ENCODE data around the gene NMRAL1.

The NMRAL1 gene

DNA sequence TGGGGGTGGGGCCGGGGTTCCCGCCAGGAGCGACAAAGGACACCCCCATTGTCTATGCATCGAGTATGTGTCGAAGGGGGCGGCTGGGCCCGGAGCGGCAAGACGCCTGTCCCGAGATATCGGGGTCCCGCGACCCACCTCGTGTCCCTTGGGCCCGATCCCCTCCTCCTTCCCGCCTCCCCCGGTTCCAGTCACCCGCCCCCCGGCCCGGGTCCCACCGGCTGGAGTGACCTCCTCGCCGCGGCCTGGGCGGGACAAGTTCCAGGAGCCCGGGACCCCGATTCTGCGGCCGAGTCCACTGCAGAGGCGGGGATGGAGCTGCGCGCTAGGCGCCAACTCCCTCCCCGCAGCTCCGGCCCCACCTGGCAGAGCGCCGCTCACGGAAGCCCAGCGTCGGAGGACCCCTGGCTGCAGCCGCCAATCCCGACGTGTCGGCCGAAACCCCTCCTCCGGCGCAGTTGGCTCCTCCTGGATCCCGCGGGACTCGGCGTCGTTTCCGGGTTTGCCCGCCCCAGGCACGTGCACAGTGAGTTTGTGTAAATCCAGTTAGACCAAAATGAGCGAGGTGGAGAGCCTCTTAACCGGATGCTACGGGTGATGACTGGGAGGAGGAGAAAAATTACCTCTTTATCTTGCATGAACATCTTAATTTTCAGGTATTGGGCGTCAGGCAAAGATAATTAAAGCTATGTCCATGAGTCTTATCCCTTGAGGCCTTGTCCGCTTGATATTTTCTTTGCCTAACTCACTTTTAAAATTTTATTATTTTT is at the start of gene NMRAL1:
Gene NMRAL1, minus strand, starts transcription at position 434 of the 770 bp plus-strand sequence. CDS start 493 bp downstream, outside the sequence.
- DNase-seq = peak; percentile 59

DNA sequence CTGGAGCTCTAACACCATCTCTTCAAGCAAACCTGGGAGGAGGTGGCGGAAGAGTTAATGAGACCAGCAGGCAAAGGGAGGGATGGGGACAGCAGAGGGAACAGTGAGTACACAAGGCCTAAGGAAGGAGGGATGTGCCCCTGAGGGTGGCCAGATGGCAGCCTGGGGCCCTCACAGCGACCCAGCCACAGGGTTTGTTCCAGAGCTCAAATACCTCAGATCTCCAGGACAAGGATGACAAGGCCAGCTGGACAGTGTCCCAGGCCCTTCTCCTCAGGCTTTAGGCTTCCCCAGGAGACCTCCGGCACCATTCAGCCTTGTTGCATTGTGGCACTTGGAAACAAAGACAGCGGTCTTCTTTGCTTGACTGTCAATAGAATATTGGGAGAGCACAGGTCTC is 49.3 kb upstream of the NMRAL1 start:
- no peak for DNase-seq

DNA sequence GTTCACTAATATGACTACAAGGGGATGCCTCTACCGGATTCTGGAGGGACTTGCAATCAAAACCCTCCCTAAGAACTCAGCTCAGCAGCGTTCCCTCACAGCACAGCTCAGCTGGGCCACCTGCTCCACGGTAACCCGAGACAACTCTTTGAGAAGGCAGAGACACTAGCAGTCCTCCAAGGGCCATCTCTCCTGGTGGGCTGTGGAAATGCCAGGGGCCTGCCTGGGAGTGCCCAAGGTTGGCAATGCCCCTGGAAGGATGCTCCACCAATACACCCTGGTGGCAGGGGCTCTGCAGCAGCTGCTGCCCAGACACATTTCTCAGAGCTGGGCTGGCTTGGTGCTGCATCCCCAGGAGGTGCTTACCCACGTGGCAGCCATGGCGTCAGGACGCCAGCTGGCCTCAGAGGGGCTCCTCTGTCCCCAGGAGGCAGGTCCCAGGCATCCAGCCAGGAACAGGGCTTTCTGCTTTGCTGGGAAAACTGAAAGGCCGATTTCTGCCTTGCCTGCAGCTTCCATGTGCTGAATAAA is 47.7 kb upstream of the NMRAL1 start:
- DNase-seq = no peak

DNA sequence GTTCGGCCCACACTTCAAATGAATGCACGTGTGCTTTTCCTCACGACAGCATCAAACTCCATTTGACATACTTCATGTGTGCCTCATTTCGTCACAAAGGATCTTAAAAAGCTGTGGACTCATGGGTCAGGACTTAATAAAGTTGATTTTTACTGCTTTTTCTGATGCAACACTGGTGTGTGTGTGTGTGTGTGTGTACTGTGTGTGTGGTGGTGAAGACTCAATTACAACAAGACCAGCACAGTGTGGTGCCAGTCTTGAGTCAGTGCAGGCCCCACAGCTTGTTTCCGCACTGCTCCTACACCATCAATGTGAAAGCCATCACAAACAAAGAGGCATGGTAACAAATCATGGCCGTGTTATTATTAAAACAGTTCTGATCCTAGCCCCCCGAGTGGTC is 46.5 kb upstream of the NMRAL1 start:
- DNase-seq = no peak

DNA sequence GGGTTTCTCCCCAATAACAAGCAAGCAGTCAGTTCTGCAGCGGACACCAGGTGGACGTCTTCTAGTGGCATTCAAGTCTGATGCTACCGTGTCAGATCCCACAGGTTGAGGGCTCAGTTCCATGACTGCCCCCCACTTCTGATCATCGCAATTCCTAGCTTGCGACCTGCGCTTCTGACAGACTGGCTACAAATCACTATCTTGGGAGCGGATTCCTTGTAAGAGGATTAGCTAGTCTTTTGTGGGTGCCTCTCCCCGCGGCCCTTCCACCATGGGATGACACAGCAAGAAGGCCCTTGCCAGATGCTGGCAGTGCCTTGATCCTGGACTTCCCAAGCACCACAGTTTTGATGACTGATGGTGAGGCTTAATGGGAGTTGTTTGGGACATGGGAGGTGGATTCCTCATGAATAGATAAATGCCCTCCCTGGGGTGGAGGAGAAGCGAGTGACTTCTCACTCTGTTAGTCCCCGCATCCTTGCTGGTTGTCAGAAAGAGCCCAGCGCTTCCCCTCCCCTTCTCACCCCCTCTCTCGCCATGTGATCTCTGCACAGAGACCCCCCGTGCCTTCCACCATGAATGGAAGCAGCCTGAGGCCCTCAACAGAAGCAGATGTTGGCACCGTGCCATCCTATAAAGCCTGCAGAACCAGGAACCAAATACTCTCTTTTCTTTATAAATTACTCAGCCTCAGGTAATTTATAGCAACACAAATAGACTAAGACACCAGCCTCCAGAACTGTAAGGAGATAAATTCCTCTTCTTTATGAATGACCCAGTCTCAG is 45.0 kb upstream of the NMRAL1 start:
- DNase-seq = no peak

DNA sequence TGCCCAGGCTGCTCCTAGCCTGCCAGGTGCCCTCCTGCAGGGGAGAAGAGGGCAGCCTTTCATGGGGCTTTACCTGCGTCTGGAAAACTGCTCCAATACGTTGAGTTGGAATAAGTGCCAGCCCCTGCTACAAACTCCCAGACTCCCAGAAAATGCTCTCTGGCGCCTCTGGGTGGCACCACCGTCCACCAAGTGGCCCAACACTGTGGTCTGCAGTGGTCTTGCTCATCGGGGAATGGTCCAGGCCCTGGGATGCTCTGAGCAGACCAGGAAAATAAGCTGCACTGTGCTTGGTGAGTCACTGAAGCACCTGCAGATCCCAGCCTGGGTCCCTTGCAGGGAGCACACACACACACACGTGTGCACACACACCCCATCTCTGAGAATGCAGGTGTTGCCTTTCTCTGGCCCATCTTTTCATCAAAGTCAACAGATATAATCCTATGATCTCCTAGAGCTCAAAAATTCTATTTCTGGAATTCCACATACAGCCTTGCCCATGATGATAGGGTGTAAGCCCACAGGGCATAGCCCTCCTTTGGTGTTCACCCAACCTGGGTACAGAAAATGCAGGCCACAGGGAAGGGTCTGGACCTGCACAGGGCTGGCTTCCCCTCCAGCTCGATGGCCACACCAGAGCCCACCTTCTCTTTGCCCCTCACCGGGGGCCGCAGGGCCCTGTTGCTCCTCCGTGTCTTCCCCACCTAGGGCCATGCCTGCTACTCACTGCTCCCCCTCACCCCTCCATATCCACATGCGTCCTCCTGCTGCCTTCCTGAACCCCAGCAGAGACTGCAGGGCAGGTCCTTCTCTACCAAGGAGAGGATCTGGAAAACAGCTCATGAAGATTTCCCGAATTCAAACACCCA is 43.6 kb upstream of the NMRAL1 start:
- no peak for DNase-seq

DNA sequence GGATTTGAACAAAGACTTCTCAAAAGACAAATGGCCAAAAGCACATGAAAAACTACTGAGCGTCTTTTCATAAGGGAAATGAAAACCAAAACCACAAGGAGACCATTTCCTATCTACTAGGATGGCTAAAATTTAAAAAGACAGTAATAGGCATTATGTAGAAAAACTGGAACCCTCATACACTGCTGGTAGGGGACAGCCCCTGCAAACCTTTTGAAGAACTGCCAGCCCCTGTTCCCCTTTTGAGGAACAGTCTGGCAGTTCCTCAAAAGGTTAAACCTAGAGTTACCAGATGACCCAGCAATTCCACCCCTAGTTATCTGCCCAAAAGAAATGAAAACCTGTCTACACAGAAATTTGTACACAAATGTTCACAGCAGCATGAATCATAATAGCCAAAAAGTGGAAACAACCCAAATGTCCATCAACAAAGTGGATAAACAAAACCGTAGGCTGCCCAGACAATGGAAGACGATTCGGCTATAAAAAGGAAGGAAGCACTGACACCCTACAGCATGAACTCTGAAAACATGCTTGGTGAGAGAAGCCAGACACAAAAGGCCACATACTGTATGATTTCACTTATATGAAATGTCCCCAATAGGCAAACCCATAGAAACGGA is 41.3 kb upstream of the NMRAL1 start:
- DNase-seq = no peak

DNA sequence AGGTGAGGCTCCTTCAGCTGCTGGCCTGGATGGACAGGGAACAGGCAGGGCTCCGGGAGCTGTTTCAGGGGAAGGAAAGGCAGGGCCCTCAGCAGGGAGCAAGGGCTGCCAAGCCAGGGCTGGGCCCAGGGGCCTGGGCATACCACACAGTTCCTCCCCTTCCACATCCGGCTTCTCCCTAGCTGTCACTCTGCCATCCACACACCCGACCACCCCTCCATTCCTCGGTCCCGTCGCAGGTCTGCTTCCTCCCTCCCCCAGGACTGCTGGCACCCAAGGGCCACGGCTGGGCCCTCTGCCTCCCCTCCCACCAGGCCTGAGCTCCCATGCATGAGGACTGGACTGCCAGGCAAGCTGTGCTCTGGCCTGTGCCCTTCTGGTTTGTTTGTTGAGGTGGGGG is 40.2 kb upstream of the NMRAL1 start:
- DNase-seq = no peak

DNA sequence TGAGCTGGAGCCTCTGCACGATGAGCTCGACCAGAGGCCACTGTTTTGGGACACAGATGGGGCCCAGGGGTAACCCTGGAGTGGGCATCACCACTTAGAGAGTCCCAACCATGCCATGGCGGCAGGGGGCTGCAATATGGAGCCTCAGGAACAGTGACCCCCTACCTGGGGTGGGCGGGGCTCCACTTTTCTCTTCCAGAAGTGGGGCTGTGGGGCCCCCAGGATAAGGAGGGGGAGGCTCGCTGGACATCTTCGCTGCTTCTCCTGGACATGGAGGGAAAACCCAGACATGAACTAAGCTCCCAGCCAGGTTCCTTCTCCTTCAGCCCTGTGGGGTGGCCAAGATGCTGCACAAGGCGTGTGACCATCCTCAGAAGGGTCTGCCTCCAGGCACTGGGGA is 39.5 kb upstream of the NMRAL1 start:
- no peak for DNase-seq

DNA sequence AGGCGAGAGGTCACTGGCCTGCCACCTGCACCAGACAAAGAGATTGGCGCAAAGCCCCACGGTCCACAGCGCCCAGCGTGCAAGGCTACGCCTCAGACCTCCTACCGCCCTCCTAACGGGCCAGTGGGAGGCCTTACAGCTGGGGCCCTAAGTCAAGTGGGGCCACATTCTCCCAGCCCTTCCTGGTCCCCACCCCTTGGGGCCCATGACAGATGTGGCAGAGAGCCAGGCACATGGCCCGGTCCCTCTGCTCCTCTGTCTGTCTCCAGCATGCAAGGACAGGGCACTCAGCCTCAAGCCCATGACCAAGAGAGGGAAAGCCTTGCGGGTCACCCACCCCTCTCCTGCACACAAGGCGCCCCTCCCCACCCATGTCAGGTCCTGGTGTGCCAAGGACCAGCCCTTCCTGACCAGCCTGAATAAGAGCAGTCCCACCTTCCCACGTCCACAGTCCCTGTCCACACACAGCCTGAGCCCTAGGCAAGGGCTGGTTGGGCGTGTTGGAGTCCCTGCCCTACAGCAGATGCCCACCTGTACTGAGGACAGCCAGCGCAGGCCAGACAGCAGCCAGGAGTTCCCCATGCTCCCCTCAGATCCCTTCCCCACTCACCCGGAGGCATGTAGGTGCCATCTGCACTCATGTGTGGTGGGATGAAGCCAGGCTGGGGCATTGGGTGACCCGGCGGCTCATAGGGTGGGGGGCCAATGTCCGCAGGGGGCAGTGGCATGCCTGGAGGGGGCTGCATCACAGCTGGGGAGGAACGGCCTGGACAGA is 38.8 kb upstream of the NMRAL1 start:
- no peak for DNase-seq

DNA sequence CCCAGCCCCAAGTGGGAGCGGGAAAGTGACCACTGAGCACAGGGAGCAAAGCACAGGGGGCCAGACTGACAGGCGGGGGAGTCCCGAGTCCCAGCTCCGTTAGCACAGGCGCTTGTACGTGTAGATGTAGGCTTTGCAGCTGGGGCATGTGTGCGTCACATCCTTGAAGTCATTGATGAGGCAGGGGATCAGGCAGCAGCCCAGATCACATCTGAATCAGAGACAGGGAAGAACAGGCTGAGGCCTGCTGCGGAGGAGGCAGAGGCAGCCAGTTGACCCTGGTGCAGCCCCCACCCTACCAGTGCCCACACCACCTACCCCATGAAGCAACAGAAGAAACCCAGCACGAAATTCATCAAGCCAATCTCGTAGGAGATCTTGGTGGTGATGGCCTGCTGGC is 38.0 kb upstream of the NMRAL1 start:
- DNase-seq = no peak

DNA sequence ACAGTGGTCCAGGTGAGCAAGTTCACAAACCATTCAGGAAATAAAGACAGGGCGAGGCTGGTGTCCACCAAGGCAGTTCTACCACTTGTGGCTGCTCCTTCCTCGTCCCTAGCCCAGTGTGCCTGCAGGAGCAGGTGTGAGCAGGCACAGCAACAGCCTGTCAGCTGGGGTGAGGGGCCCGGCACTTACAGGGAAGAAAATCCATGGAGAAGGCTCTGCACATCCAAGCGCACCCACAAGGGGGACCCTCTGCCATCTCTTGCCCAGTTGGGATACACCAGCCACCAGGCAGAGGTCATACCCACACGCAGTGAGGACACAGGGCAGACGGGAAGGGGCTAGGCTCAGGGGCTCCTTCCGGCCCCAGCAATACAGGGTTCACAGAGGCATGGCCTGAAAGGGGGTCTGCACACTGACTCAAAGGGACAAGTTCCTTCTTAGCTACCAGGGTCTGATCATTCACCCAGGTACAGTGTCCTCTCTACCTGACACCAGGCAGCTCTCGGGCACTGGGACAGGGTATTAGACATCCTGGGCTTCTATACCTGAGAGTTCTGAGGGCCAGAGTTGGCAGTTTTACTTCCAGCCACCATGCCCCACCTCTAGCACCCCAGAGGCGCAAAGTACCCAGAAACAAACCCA is 37.1 kb upstream of the NMRAL1 start:
- DNase-seq = peak; percentile 66

DNA sequence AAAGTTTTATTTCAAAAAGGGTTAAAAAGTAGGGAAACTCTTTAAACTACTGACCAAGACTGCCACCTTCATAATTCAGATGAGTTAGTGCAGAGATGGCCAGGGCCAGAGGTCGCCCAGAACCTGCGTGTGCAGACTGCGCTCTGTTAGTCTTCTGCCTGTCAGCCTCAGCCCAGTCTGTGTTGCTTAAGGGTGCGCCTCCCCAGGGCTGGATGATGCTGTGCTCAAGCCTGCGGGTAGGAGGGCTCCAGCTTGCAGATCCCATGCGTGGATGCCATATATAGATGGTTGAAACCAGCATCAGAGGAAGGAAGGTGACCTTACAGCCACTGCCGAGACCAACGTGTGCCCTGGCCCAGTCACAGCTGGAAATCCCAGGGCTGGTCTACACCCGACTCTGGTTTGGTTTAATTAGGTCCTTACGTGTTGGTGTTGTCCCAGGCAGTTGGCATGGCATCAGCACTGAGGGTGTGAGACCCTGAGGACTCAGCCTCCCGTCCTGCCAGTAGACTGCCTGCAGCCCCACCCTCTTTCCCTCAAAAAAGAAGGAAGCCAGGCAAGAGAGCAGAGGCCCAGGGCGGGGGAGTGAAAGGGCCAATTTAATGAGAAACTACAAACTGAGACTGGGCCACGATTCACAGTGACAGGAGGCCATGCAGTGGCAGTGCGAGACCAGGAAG is 36.5 kb upstream of the NMRAL1 start:
- DNase-seq = no peak

DNA sequence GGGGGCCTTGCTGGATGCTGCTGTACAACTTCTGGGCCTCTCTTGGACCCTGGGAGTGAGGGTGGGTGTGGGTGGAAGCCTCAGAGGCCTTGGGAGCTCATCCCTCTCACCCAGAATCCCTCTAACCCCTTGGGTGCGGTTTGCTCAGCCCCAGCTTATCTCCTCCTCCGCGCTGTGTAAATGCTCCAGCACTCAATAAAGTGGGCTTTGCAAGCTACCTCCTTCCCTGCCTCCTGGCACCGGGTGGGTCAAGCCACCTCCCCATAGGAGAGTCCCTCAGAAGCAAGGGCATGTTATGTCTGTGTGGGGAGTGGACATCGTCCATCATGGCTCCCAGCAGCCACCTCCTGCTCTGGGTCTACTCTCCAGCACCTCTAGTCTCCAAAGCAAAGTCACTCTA is 35.7 kb upstream of the NMRAL1 start:
- no peak for DNase-seq

DNA sequence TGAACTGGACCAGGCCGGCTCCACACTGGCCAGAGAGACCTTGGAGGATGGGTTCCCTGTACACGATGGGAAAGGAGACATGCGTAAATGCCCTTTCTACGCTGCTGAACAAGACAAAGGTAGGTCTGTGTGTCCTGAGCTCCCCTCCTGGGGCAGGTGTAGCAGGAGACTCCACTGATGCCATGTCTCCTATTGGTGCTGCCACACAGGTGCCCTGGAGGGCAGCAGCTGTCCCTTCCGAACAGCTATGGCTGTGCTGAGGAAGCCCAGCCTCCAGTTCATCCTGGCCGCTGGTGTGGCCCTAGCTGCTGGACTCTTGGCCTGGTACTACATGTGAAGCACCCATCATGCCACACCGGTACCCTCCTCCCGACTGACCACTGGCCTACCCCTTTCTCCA is 35.0 kb upstream of the NMRAL1 start:
- DNase-seq = no peak

DNA sequence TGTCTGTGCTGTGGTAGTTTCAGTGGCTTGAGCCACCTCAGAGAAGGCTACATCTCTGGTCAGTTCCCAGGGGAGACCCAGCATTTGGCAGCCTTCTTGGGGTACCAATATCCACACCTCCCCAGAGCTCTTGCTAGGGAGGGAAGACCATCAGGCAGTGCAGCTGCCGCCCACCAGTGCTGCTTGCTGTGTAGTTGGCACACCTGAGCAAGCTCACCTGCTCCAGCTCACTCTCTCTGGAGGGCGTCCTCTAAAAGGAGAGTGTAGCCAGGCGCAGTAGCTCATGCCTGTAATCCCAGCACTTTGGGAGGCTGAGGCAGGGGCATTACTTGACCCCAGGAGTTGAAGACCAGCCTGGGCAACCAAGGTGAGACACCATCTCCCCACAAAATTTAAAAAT is 34.4 kb upstream of the NMRAL1 start:
- no peak for DNase-seq

DNA sequence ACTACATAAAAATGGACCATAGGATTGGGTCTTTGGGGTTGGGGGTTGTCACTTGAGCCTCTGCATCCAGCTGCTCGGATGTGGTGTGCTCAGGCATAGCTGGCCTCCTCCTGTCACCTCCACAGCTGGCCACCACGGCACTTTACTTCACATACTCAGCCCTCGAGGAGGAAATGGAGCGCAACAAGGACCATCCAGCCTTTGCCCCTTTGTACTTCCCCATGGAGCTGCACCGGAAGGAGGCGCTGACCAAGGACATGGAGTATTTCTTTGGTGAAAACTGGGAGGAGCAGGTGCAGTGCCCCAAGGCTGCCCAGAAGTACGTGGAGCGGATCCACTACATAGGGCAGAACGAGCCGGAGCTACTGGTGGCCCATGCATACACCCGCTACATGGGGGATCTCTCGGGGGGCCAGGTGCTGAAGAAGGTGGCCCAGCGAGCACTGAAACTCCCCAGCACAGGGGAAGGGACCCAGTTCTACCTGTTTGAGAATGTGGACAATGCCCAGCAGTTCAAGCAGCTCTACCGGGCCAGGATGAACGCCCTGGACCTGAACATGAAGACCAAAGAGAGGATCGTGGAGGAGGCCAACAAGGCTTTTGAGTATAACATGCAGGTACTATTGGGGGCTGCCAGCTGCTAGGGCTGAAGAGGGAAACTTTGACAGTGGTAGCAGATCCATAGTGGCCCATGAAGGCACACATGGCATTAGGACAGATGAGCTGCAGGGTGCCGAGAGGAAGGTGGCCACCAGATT is 33.3 kb upstream of the NMRAL1 start:
- no peak for DNase-seq

DNA sequence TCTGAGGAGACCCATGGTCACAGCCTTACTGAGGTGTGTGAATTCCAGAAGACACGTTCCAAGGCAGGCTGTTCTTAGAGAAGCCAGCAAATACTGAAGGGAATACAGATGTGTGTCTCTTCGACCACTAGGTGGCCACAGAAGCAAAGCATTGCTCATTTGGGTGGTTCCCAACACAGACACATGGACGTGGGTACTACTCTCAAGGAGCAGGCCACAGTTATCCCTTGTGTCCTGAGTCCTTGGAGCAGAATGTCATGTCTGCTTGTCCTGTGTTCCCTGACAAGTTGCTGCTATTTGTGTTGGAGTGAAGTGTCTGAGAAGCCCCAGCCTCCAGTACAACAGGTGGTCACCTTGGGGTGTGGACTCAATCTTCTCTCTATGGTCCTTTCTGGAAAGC is 32.0 kb upstream of the NMRAL1 start:
- no peak for DNase-seq

DNA sequence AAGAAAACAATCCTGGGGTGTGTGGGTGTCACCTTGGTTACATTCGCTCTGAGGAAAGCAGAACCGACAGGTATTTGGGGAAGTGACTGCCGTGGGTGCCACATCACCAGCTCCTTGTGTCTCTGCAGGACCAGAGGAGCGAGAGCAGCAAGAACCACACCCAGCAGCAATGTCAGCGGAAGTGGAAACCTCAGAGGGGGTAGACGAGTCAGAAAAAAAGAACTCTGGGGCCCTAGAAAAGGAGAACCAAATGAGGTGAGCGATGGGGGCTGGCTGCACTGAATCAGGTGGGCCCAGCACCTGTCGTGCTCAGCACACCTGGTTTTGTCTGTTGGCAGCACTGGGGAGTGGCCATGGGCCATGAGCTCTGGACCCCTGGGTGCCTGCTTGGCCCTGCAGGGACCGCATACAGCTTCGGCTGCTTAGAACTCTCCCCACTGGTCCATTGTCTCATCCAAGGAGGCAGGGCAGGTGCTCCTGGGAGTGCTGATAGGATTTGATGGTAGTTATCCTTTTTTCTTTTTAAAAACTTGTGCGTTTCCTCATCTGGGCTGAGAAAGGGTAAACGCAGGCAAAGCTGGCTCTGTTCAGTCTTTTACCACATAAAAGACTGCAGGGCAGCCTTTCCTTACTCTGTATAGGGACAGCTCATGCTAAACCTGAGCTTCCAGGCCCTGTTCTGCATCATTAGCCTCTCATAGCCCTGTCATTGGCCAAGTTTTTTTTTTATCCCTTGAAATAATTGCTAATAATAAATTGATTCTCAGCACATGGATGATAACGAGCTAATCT is 31.1 kb upstream of the NMRAL1 start:
- DNase-seq = no peak
